CD4-positive, CD25-positive, alpha-beta regulatory T cell (primary cell): ENCODE measurements around the gene NAP1L4. TPM values are rescaled to one million over a fixed set of nuclear protein-coding genes. Genes with fewer than 3 reads are reported as not detected.

Experiments used
- ATAC-seq, 2 donors: fragments of 150-1000 bp; cut with Tn5 transposase; one replicate each; pipeline ENCODE4 v1.10.0; 2021; ENCODE audit warnings: low read depth in 2 of 2, moderate number of reproducible peaks in 2 of 2, moderate library complexity in 1 of 2
- DNase-seq, 3 donors: peaks; one replicate each; pipeline versions ENCODE4 v3.0.0 to v3.0.0-alpha.2; 2012 to 2022; ENCODE audit warnings: mixed read lengths in 1 of 3
- H3K27ac ChIP-seq: one replicate; pipeline ENCODE4 v1.7.0; 2013; ENCODE audit warnings: mild to moderate bottlenecking, low read length; ENCODE audit not compliant: insufficient read depth, poor library complexity, severe bottlenecking
- H3K27me3 ChIP-seq: one replicate; pipeline ENCODE4 v1.7.0; 2013; ENCODE audit warnings: low read length; ENCODE audit not compliant: control insufficient read depth, insufficient read depth
- H3K36me3 ChIP-seq: one replicate; pipeline ENCODE4 v1.7.0; 2013; ENCODE audit warnings: mild to moderate bottlenecking, low read length, moderate library complexity; ENCODE audit not compliant: control insufficient read depth, insufficient read depth
- H3K4me1 ChIP-seq: 2 replicates; pipeline ENCODE4 v1.7.0; 2013; ENCODE audit warnings: mild to moderate bottlenecking, low read length; ENCODE audit not compliant: insufficient read depth, control insufficient read depth, poor library complexity, severe bottlenecking
- H3K4me3 ChIP-seq: one replicate; pipeline ENCODE4 v1.7.0; 2013; ENCODE audit warnings: low read depth, mild to moderate bottlenecking, low read length, moderate library complexity
- H3K9me3 ChIP-seq, 2 experiments: 1 replicate in 1 of 2; 2 replicates in 1 of 2; pipeline ENCODE4 v1.7.0; 2013; ENCODE audit warnings: low read length in 2 of 2, mild to moderate bottlenecking in 1 of 2, moderate library complexity in 1 of 2; ENCODE audit not compliant: control insufficient read depth in 2 of 2
- H3K27ac Mint-ChIP-seq, 3 donors: one replicate each; pipeline ENCODE4 v1.8.0; 2020 to 2022; ENCODE audit warnings: mild to moderate bottlenecking in 3 of 3, mixed read lengths in 3 of 3, moderate library complexity in 2 of 3
- H3K27me3 Mint-ChIP-seq: one replicate; pipeline ENCODE4 v1.8.0; 2022; ENCODE audit warnings: mild to moderate bottlenecking, mixed read lengths
- H3K36me3 Mint-ChIP-seq: one replicate; pipeline ENCODE4 v1.8.0; 2020; ENCODE audit warnings: mixed read lengths
- H3K4me1 Mint-ChIP-seq, 4 donors: one replicate each; pipeline ENCODE4 v1.8.0; 2020 to 2022; ENCODE audit warnings: mixed read lengths in 4 of 4, mild to moderate bottlenecking in 1 of 4
- H3K4me3 Mint-ChIP-seq, 4 donors: one replicate each; pipeline ENCODE4 v1.8.0; 2020 to 2022; ENCODE audit warnings: mild to moderate bottlenecking in 4 of 4, mixed read lengths in 4 of 4, moderate library complexity in 3 of 4
- H3K9me3 Mint-ChIP-seq, 7 donors: one replicate each; pipeline ENCODE4 v1.8.0; 2020 to 2022; ENCODE audit warnings: mixed read lengths in 7 of 7, mild to moderate bottlenecking in 3 of 7, moderate library complexity in 2 of 7
- polyA plus RNA-seq, 4 donors: library from polyadenylated mRNA; unstranded; fragments of 300-500 nt; fragmentation: Illumina TruSeq; gene quantifications; one replicate each; pipeline ENCODE4 v1.2.3, GENCODE V29; 2021
- total RNA-seq: library from RNA; stranded (reverse); gene quantifications from one replicate; pipeline ENCODE4 v1.2.3, GENCODE V29; 2022

NAP1L4 gene
- total and polyA plus RNA-seq, 5 donors from 2014 or later = 210 to 351 (median 228) TPM

DNA sequence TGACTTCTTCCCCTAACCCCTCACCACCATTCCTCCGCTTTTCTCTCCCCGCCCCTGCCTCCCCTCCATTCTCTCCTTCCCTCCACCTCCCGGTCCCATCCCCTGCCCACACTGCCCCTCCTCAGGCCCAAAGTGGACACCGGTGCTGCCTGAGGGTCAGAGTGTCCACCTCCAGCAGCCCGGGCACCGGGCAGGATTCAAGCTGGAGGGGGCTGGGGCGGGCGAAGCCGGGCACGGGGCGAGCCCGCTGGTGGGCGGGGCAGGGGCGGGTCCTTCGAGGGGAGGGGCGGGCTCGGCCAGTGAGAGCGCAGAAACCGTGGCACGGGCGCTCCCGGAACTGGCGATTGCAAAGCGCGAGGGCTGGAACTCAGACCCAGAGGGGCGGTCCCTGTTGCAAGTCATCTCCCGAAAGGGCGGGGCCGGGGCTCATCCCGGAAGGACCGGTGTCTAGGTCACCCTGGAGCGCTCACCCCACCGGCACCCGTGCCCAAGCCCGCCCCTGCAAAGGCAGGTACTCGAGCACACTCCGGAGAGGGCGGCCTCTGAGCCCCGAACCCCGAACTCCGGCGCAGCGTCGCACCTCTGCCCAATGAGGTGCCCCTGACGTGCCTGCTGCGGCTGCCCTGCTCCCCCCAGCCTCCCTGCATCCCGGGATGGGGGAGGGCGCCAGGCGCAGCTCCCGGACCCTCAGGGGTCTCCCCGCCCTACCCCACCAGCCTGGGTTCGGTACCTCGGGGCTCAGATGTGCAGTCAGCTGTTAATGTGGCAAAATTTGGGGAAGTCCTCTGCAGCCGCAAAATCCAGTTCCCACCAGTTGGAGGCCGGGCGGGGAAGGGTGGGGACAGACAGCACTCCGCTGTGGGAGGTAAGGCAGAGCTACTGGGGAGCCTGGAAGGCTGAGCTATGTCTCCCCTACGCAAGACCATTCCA lies 90.0 kb downstream of the NAP1L4 start:
- Mint-ChIP-seq H3K9me3 (peaks cover 0 to 4% (median 1%) of the 10 kb centered on the region in 7 donors), H3K27ac (peak overlapping the region in 2 of 3 donors; percentile 67 to 76), H3K4me3 (peak overlapping the region; percentile 78 to 90 (median 84)), H3K27me3 (no peaks in the 10 kb centered on the region), H3K4me1 (peaks cover 0 to 63% (median 27%) of the 10 kb centered on the region in 4 donors), H3K36me3 (peaks cover 21% of the 10 kb centered on the region)
- no peaks in the 10 kb centered on the region for H3K9me3 ChIP-seq
- H3K4me1 ChIP-seq = peaks cover 43% of the 10 kb centered on the region
- H3K36me3 ChIP-seq = no peaks in the 10 kb centered on the region
- H3K27ac ChIP-seq = peak overlapping the region; percentile 65
- H3K4me3 ChIP-seq = peak overlapping the region; percentile 51
- no peaks in the 10 kb centered on the region for H3K27me3 ChIP-seq
- ATAC-seq = peak; percentile 80 to 85
- DNase-seq = peak; percentile 85 to 97 (median 91)

DNA sequence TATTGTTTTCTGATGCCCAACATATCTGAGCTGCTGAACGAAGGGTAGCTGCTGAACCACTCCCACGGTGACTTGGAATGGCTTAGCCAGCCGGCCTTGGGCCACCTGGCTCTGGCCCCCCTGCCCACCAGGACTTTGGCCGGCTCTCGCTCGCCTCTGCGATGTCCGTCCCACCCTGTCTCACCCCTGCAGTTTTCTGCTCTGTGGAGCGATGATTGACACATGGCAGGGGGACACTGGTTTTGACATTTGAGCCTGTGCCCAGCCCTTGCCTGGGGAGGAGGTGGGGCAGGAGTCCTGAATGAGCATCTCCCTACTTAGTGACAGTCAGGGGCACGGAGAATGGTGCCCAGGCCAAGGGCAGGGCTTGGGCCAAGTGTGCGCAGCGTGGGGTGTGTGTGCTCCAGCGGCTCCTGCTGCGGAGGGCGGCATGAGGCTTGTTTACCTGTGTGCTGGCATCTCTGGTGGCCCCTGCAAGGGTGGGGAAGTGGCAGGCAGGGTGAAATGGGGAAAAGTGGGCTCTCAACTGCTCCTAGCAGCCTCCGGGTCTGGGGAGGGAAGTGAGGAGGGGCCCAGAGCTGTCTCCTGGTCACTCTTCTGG lies 90.8 kb downstream of the NAP1L4 start:
- no peaks in the 10 kb centered on the region for H3K9me3 ChIP-seq
- H3K4me1 ChIP-seq = peaks cover 43% of the 10 kb centered on the region
- no peak overlapping the region for H3K4me3 ChIP-seq
- Mint-ChIP-seq H3K4me3 (peak overlapping the region; percentile 76 to 90 (median 84)), H3K36me3 (peaks cover 16% of the 10 kb centered on the region), H3K4me1 (peaks cover 0 to 63% (median 27%) of the 10 kb centered on the region in 4 donors), H3K27ac (peak overlapping the region; percentile 81 to 97 (median 82)), H3K27me3 (no peaks in the 10 kb centered on the region), H3K9me3 (peaks cover 0 to 4% (median 1%) of the 10 kb centered on the region in 7 donors)
- ATAC-seq = no peak
- H3K27me3 ChIP-seq = no peaks in the 10 kb centered on the region
- H3K27ac ChIP-seq = peak overlapping the region; percentile 65
- no peaks in the 10 kb centered on the region for H3K36me3 ChIP-seq
- no peak for DNase-seq

DNA sequence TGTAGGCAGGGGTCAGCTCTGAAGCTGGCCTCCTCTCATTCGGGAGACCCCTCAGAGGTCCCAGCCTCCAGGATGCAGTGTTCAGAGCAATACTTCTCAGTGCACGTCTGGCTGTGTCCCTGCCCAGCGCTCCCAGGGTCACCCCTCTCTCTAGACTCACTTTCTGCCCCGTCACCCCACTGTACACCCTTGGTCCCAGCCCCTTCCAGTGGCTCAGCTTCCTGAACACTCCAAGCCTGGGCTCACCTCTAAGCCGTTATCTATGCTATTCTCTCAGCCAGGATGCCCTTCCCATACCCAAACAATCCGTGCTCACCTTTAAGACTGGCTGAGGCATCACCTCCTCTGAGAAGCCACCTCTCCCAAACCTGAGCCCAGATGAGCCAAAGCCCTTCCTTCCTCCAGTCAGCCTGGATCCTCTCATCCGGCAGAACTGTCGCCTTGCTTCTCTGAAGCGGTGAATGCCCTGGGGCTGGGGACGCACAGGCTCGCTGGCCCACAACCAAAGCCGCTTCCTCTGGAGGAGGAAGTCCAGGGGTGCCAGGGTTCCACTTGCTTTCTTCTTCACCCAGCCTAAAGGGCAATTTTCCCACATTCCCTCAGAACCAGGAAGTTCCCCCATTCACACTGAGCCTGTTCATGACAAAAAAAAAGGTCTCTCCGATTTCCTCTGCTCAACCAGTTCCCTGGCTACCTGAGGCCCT lies 92.9 kb downstream of the NAP1L4 start:
- Histone ChIP-seq H3K9me3 (no peaks in the 10 kb centered on the region), H3K36me3 (no peaks in the 10 kb centered on the region), H3K27ac (peak overlapping the region; percentile 41), H3K4me1 (peaks cover 43% of the 10 kb centered on the region), H3K27me3 (no peaks in the 10 kb centered on the region), H3K4me3 (no peak overlapping the region)
- no peaks in the 10 kb centered on the region for H3K27me3 Mint-ChIP-seq
- ATAC-seq (no peak), DNase-seq (no peak)
- peak overlapping the region; percentile 91 to 96 (median 95) for H3K27ac Mint-ChIP-seq
- peak overlapping the region; percentile 63 to 92 (median 81) for H3K4me3 Mint-ChIP-seq
- H3K4me1 Mint-ChIP-seq = peaks cover 0 to 55% (median 25%) of the 10 kb centered on the region in 4 donors
- H3K9me3 Mint-ChIP-seq = no peaks in the 10 kb centered on the region
- no peaks in the 10 kb centered on the region for H3K36me3 Mint-ChIP-seq

DNA sequence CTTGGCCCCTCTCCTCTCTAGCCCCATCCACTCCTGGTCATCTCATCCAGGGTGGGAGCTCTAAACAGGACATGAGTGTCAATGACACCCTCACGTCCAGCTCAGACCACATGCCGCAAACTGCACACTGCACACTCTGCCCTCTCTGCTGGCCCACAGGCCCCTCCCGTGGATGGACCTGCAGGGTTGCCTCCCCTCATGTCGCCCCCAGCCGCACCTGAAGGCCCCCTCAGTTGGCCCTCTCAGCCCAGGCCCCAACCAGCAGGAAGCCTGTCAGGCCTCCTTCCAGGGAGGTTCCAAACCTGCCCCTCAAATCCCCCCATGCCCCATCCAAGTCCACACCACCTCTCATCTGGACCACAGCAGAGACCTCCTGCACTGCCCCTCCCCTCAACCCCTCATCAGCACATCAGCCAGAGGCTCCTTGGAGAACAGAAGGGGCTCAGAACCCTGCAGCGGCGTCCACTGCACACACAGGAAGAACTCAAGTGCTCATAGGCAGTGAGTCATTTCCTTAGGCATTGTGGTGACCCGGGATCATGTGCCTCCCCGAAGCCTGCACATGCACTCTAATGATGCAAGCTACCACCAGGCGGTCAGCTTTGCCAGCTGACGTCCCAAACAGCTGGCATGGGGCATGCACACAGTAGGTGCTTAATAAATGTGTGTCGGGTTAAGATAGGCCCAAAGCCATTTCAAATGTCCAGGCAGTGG lies 93.6 kb downstream of the NAP1L4 start:
- no peaks in the 10 kb centered on the region for H3K36me3 ChIP-seq
- no peaks in the 10 kb centered on the region for H3K27me3 ChIP-seq
- DNase-seq (peak; percentile 29 to 84 (median 34)), ATAC-seq (peak; percentile 70 to 74)
- peaks cover 0 to 54% (median 21%) of the 10 kb centered on the region in 4 donors for H3K4me1 Mint-ChIP-seq
- peak overlapping the region; percentile 41 for H3K27ac ChIP-seq
- peak overlapping the region; percentile 91 to 96 (median 96) for H3K27ac Mint-ChIP-seq
- peaks cover 41% of the 10 kb centered on the region for H3K4me1 ChIP-seq
- H3K36me3 Mint-ChIP-seq = no peaks in the 10 kb centered on the region
- no peak overlapping the region for H3K4me3 ChIP-seq
- H3K4me3 Mint-ChIP-seq = peak overlapping the region; percentile 73 to 92 (median 86)
- H3K27me3 Mint-ChIP-seq = no peaks in the 10 kb centered on the region
- no peaks in the 10 kb centered on the region for H3K9me3 Mint-ChIP-seq
- no peaks in the 10 kb centered on the region for H3K9me3 ChIP-seq

DNA sequence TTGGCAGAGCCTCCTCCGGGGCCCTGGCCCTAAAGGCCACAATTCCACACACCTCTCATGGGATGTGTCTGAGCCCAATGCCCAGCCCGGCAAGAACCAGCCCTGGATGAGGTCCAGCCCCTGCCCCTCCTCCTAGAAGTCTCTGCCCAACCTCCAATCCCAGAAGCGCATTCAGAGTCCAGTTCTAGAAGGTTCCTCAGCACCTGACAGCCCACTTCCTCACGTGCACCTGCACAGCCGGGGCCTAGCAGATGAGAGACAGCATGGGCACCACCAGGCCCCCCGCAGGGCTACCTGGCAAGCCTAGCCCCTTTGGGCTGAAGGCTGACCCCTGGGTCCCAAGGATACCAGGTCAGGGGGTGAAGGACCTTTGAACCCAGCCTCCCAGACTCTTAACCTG lies 95.1 kb downstream of the NAP1L4 start:
- ATAC-seq (no peak), DNase-seq (no peak)
- Histone ChIP-seq H3K36me3 (no peaks in the 10 kb centered on the region), H3K4me1 (peaks cover 38% of the 10 kb centered on the region), H3K4me3 (no peak overlapping the region), H3K9me3 (no peaks in the 10 kb centered on the region), H3K27me3 (no peaks in the 10 kb centered on the region), H3K27ac (no peak overlapping the region)
- H3K36me3 Mint-ChIP-seq = no peaks in the 10 kb centered on the region
- no peaks in the 10 kb centered on the region for H3K27me3 Mint-ChIP-seq
- H3K27ac Mint-ChIP-seq = no peak overlapping the region
- H3K4me1 Mint-ChIP-seq = peaks cover 0 to 56% (median 27%) of the 10 kb centered on the region in 4 donors
- no peak overlapping the region for H3K4me3 Mint-ChIP-seq
- no peaks in the 10 kb centered on the region for H3K9me3 Mint-ChIP-seq

DNA sequence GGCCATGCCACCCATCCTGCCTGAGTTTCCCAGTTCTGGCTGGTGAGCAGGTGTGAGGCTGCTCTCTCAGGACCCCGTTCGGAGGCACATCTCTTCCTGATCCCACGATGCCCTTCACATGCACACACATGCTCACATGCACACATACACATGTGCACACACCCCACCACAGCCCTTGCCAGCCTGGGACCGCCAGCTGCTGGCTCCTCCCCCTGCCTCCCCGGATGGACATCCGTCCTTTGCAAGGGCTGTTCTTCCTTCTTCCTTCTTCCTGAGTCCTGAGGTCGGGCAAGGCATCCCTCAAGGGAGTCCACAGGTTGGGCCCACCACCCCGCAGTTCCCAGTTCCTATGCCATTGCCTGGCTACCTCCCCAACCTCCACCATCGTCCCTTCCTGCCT lies 96.1 kb downstream of the NAP1L4 start:
- Histone ChIP-seq H3K27ac (no peak overlapping the region), H3K4me3 (no peak overlapping the region), H3K9me3 (no peaks in the 10 kb centered on the region), H3K27me3 (no peaks in the 10 kb centered on the region), H3K36me3 (no peaks in the 10 kb centered on the region), H3K4me1 (peaks cover 43% of the 10 kb centered on the region)
- H3K9me3 Mint-ChIP-seq = no peaks in the 10 kb centered on the region
- peaks cover 0 to 60% (median 28%) of the 10 kb centered on the region in 4 donors for H3K4me1 Mint-ChIP-seq
- peak overlapping the region in 1 of 4 donors; percentile 15 for H3K4me3 Mint-ChIP-seq
- H3K27me3 Mint-ChIP-seq = no peaks in the 10 kb centered on the region
- ATAC-seq = no peak
- H3K36me3 Mint-ChIP-seq = no peaks in the 10 kb centered on the region
- peak overlapping the region in 2 of 3 donors; percentile 23 to 46 for H3K27ac Mint-ChIP-seq
- DNase-seq = no peak
